HG02870 (cell line): ENCODE results near the gene ZNF846.
"Not testable (repeated sequence)": the region's sequence is repeated elsewhere in the genome, so short reads cannot be mapped to it uniquely, and the experiment has no call there.

ENCODE experiments used
- ATAC-seq: cut with Tn5 transposase; IDR thresholded peaks from one replicate; pipeline ENCODE4 v1.9.1; 2021; ENCODE audit warnings: mild to moderate bottlenecking, moderate library complexity; ENCODE audit not compliant: unreplicated experiment

The ZNF846 gene

DNA sequence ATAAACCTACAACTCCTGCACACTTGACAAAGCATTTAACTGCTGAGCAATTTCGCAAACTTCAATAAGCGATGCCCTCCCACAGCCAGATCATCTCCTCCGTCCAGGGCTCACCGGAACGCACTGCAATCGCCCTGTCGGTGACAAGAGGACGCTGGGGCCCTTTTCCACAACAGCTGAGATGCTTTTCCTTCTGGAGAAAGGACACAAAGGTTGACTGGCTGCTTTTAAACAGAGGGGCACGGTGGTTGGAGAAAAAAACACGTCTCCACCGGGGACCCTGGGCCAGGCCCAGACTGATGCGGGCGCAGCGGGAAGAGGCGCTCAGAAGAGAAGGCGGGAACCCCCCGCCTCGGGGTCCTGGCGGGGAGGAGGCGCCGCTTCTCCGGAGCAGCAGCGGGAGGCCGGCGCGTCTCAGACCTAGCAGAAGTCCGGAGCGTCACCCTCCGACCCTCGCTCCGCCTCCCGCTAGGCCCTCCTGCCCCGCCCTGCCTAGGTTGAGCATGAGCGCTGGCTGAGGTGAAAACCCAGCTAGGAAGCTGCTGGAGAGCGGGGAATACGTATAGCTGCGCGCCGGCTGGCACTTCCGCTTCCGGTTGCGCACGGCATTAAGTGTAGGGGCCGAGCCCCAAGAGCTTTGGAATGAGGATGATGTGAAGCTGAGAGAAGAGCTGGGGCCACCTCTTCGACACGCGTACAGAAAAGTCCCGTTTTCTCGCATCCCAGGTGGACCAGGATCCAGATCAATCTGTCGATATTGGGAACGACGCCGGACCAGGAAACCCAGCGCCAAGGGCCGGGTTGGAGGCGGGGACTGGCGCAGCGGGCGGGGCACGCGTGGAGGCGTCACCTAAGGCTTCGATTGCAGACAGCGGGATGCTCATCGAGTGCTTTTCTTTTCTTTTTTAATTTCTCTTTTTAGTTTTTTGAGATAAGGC is at the start of gene ZNF846:
Gene ZNF846 (minus strand): TSS at position 564 of the 938 bp plus-strand sequence. CDS start 3,788 bp downstream, outside the sequence.
- ATAC-seq = peak; percentile 98

DNA sequence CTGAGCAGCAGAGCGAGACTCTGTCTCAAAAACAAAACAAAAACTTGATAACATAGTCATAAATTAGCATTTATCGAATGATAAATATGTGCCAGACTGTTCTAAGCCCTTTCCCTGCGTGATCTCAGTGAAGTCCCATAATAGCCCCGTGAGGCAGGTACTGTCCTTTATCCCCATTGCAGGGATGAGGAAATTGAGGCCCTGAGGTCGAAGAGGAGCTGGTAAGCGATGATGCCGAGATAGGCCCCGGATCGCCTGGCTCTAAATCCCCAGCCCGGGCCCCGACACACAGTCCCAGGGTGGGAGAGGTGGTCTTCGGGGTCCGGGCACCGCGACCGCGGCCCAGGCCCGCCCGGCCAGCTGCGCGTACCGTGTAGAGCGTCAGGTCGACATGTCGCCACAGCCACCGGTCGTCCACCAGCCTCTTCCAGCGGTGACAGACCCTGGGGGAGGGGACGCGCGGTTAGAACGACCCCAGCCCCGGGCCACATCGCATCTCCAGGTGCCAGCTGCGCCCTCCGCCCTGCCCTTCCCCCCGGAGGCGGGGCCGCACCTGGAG is 49.7 kb upstream of the ZNF846 start:
- ATAC-seq = no peak

DNA sequence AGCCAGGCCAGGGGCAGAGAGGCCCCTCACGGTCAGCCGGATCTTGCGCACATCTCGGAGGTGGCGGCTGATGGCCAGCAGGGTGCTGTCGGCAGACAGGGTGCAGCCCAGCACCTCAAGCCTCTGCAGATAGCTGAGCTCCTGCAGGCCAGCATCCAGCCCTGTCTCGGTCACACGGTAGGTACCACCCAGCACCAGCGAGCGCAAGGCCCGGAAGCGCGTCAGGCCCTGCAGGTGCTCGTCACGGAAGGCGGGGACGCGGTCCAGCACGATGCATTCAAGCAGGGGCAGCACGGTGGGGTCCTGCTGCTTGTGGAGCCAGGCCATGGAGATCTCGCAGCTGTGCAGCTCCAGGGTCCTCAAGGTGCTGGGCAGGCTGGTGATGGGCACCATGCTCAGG is 42.6 kb upstream of the ZNF846 start:
- ATAC-seq = no peak

DNA sequence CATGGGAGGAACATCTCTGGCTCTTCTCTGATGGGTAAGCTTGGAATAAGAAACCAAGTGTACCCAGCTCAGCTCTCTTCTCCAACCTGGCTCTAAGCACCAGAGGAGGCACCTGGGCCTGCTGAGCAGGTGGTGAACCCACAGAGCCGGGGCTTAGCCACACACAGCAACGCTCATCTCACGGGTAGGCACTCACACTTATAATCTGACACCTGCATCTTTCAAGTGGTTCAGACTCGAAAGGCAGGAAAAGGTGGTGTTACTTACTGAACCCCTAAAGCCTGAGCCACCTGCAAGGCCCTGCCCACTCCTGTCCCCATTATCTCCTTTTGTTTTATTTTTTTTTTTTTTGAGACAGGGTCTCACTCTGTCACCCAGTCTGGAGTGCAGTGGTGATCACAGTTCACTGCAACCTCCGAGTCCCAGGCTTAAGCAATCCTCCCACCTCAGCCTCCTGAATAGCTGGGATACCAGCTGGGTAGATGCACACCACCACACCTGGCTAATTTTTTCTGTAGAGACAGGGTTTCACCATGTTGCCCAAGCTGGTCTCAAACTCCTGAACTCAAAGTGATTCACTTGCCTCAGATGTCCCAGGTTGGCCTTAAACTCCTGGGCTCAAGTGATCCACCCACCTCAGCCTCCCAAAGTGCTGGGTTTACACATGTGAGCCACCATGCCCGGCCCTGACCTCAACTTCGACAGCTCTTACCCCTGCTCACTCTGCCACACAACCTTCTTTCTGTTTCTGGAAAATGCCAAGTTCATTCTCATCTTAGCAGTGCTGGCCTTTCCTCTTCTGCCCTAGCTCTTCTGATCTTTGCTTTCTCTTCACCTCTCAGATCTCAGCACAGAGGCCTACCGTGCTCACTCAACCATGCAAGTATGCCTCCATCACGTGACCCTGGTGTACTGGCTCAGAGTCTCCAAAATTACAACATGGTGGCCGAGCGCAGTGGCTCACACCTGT is 40.6 kb upstream of the ZNF846 start:
- ATAC-seq = no peak

DNA sequence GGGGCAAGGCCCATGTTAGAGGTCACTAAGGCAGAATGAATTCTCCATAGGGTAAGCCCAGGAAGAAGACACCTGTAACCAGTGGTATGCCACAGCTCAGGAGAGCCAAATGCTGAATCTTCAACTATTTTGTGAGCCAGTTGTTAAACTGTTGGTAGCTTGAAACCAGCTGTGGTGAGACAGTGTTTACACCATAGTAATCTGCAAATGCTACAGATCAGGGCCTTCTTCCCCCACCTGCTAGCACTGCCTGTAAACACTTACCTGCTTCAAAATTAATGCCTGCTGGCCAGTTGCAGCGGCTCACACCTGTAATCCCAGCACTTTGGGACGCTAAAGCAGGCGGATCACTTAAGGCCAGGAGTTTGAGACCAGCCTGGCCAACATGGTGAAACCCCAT is 38.3 kb upstream of the ZNF846 start:
- ATAC-seq = no peak

DNA sequence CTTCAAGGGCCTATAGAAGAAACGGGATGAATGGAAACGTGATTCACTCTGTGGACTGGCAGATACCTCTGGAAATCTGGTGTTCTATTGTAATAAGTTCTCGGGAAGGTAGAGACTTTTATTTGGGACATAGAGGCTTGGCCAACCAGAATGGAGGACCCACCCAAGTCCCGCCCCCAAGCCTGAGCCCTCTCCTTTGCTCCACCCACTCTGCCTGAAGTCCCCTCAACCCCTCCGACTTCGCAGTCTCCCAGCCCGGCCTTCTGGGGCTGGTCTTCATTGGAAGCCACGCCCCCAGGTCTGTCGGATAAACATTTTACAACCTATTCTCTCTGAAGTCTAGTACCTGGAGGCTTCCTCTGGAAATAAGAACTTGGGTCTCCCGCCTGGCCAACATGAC is 33.4 kb upstream of the ZNF846 start:
- no peak for ATAC-seq

DNA sequence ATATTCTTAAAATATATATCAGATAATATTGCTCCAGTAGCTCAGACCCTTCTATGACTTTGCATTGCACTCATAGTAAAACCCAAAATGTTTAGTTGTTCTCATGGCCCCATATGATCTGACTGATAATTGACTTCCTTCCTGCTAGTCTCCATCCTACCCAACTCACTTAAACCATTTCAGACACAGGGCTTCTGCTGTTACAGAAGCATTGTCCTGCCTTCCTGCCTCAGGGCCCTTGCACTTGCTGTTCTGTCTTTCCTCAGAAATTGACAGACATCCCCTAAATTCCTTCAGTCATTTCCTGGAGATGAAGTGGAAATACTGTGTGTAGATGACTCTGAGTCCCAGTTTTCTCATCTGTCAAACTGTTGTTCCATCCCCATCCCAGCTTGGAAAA is 30.6 kb upstream of the ZNF846 start:
- ATAC-seq = no peak

DNA sequence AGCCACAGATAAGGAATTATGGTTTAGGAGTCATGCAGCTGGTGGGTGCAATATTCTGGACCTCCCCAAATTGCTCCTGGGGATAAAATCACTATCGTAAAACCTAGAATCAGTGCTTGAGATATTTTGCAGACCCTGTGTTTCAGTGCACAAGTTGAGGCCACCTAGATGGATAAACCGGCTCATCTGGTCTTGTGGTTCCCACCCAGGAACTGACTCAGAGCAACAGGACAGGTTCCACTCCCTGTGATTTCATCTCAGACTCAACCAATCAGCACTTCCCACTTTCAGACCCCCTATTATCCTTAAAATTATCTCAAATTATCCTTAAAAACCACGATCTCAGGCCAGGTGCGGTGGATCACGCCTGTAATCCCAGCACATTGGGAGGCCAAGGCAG is 29.3 kb upstream of the ZNF846 start:
- ATAC-seq = no peak

DNA sequence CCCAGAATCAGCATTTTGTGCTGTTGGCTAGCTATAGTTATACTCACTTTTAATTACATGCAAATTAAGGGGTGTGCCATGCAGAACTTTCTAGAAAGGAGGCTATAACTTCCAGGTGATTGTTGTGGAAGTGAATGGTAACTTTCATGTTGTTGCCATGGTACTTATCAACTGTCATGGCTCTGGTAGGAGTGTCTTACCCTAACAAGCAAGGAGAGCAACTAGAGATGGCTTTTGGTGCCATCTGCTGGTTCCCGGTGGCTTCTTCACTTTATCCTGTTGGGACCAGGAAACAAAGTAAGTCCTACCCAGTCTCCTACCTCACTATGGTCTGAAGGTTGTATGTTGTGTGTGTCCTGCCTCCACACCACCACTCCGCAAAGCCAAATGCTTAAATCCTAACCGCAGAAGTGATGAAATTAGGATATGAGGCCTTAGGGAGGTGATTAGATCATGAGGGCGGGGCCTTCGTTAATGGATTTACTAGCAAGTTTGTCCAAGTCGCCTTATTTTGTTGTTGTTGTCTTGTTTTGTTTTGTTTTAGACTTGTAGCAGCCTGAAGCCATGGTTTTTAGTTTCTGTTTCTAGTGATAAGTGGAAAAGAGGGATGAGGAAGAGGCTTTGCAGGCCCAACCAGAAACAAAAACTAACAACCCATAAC is 27.7 kb upstream of the ZNF846 start:
- peak; percentile 52 for ATAC-seq

DNA sequence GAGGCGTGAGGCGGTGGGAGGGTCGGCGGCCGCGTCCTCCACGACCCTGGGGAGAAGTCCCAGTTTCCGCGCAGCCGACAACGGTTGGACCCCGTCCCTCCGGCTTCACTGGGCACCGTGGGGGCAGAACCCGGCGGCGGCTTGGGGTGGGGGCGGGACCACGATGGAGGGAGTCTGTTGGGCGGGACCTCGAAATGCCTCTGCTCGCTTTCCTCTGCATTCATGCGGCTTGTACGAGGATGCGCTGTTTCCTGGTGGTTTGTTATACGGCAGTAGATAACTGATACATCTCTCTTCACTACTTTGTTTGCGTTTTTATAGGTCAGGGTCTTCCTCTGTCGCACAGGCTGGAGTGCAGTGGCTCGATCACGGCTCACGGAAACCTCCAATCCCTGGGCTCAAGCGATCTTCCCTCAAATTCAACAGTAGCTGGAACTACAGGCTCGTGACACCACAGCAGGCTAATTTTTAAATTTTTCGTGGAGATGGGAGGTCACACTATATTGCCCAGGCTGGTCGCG is 24.6 kb upstream of the ZNF846 start:
- ATAC-seq = no peak

DNA sequence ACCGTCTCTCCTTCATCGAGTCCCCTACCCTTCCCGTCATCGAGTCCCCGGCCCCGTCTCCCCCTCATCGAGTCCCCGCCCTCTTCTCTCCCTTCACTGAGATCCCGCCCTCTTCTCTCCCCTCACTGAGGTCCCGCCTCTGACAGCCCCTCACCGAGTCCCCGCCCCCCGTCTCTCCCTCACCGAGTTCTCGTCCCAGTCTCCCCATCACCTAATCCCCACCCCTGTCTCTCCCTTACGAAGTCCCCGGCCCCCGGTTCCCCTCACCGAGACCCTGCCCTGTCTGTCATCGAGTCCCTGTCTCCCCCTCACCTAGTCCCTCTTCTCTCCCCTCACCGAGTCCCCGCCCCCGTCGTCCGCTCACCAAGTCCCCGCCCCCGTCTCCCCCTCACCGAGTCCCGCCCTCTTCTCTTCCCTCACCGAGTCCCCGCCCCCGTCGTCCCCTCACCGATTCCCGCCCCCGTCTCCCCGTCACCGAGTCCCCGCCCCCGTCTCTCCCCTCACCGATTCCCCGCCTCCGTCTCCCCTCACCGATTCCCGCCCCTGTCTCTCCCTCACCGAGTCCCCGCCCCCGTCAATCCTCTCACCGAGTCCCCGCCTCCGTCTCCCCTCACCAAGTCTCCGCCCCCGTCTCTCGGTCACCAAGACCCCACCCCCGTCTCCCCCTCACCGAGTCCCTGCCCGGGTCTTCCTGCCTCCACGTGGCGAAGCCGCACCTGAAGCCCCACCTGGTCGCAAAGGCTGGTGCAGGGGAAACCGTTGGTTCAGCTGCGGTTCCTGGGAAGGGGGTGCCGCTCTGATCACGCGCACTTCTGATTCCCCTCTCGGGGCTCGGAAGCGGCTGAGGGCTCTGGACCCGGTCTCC is 23.9 kb upstream of the ZNF846 start:
- no peak for ATAC-seq

DNA sequence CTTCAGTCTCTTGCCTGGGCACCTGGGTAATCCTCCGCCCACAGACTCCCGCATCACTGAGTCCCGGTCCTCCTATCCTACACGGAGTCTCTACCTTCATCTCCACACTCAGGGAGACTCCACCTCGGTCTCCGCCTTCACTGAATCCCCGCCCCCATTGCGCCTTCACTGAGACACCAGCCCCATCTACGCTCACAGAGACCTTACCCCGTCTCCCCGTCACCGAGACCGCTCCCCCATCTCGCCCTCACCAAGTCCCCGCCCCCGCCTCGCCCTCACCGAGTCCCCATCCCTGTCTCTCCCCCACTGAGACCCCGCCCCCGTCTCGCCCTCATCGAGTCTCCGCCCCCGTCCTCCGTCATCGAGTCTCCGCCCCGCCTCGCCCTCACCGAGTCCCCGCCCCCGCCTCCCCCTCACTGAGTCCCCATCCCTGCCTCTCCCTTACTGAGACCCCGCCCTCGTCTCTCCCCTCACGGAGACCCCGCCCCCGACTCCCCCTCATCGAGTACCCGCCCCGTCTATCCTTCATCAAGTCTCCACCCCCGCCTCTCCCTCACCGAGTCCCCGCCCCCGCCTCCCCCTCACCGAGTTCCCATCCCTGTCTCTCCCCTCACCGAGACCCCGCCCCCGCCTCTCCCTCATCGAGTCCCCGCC is 23.1 kb upstream of the ZNF846 start:
- no peak for ATAC-seq

DNA sequence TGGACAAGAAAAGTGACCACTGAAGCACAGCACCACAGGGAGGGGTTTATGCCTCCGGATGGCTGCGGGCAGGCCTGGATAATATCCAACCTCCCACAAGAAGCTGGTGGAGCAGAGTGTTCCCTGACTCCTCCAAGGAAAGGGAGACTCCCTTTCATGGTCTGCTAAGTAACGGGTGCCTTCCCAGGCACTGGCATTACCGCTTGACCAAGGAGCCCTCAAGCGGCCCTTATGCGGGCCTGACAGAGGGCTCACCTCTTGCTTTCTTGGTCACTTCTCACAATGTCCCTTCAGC is 22.5 kb upstream of the ZNF846 start:
- ATAC-seq = not testable (repeated sequence)

DNA sequence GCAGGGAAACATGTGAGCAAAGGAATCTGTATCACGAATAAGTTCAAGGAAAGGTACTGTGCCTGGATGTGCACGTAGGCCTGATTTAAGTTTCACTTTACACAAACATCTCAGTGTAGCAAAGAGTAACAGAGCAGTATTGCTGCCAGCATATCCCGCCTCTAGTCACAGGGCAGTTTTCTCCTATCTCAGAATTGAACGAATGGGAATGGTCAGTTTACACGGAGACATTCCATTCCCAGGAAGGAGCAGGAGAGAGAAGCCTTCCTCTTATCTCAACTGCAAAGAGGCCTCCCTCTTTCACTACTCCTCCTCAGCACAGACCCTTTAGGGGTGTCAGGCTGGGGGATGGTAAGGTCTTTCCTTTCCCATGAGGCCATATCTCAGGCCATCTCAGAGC is 21.0 kb upstream of the ZNF846 start:
- ATAC-seq = not testable (repeated sequence)

DNA sequence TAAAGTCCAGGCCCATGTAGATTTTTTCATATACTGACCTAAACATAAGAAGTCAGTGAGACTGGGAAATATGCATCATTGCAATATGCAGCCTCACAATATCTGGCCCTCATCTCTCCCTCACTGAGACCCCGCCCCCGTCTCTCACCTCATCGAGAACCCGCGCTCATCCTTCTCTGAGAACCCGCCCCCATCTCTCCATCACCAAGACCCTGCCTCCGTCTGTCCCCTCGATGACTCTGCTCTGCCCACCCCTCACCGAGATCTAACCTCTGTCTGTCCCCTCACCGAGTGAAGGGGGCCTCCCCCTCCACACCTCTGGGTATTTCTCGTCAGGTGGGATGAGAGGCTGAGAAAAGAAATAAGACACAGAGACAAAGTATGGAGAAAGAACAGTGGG is 20.5 kb upstream of the ZNF846 start:
- no peak for ATAC-seq

DNA sequence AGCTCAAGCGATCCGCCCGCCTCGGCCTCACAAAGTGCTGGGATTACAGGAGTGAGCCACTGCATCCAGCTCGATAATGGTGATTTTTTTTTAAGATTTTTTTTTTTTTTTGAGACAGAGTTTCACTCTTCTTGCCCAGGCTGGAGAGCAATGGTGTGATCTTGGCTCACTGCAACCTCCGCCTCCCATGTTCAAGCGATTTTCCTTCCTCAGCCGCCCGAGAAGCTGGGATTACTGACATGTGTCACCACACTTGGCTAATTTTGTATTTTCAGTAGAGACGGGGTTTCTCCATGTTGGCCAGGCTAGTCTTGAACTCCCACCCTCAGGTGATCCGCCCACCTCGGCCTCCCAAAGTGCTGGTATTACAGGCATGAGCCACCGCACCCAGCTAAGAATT is 20.1 kb upstream of the ZNF846 start:
- ATAC-seq = not testable (repeated sequence)

DNA sequence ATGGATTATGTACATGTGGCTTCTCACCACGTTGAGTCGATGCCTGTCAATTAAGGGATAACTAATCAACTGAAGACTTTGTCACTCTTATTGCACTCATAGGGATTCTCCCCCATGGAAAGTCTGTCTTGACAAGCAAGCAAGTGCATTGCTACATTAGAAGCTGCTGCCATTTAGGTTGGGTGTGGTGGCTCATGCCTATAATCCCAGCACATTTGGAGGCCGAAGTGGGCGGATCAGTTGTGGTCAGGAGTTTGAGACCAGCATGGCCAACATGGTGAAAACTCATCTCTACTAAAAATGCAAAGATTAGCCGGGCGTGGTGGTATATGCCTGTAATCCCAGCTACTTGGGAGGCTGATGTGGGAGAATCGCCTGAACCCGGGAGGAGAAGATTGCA is 18.3 kb upstream of the ZNF846 start:
- ATAC-seq = no peak

DNA sequence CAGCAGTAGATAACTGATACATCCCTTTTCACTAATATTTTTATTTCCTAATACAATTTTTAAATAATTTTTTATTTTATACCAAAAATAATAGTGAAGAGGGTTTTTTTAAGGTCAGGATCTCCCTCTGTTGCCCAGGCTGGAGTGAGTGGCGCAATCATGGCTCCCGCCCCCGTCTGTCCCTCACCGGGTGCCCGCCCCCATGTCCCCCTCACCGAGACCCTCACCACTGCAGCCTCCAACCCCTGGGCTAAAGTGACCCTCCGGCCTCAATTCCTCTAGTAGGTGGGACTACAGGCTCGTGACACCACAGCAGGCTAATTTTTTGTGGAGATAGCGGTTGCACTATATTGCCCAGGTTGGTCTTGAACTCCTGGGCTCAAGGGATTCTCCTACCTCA is 17.8 kb upstream of the ZNF846 start:
- ATAC-seq = no peak
